GM13977 (cell line): ENCODE measurements around the gene HCK.
"Not testable (repeated sequence)": the region's sequence is repeated elsewhere in the genome, so short reads cannot be mapped to it uniquely, and the experiment has no call there.

Source experiments
- DNase-seq: peaks from one replicate; pipeline ENCODE4 v3.0.0; 2012; ENCODE audit warnings: low spot score
- in situ Hi-C: fragments of 300-500 bp; cut with MboI; formaldehyde crosslinking; loops from one replicate; pipeline ENCODE4 v1.12.0; 2022; ENCODE audit warnings: low sequenced_read_pairs, low pct_unique_long_range_greater_than_20kb, mixed read lengths, inconsistent platforms; ENCODE audit not compliant: unreplicated experiment
- TF ChIP-seq, protein P1 (sequence below): IDR thresholded peaks from 2 replicates; pipeline ENCODE4 v1.5.1; 2012; ENCODE audit warnings: mild to moderate bottlenecking, control low read depth; ENCODE audit not compliant: insufficient read depth; ENCODE audit errors: extremely low read depth, missing control alignments

Gene HCK

DNA sequence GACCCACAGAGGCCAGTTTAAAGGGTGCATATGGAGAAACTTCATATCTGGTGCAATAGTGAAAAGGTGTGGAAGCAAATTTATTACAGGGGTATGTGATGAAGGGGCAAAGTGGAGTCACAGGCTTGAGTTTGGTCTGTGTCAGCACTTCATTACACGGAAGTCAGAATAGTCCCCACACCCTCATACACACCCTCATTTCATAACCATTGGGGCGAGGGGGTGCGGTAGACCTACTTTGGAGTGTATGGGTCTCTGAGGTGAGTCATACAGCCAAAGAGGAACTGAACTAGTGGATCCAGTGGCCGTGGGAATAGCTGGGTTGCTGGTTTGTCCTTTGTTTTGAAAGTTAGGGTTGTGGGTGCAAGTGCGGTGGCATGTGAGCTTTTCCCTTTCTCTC lies 60.8 kb downstream of the HCK start:
- DNase-seq = no peak

DNA sequence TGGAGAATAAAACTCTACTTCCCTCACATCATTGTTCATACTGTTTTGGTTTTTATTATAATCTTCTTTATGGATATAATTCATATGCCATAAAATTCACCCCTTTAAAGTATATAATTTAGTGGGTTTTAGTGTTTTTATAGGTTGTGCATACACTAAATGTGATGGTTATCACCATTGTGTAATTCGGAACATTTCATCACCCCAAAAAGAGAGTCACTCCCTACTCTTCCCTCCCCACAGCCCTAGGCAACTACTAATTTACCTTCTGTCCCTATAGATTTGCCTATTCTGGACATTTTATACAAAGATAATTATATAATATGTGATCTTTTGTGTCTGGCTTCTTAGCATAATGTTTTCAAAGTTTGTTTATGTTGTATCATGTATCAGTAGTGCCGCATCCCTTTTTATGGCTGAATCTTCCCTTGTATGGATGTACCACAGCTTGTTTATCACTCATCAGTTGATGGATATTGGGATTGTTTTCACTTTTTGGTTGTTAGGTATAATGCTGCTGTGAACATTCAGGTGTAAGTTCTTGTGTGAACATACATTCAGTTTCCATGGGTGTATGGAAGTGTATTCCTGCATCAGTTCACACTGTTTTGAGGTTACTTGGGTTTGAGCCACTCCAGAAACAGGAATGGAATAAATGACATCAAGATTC lies 61.7 kb downstream of the HCK start:
- in situ Hi-C loops = no loop called here
- TF ChIP-seq, protein P1, sequence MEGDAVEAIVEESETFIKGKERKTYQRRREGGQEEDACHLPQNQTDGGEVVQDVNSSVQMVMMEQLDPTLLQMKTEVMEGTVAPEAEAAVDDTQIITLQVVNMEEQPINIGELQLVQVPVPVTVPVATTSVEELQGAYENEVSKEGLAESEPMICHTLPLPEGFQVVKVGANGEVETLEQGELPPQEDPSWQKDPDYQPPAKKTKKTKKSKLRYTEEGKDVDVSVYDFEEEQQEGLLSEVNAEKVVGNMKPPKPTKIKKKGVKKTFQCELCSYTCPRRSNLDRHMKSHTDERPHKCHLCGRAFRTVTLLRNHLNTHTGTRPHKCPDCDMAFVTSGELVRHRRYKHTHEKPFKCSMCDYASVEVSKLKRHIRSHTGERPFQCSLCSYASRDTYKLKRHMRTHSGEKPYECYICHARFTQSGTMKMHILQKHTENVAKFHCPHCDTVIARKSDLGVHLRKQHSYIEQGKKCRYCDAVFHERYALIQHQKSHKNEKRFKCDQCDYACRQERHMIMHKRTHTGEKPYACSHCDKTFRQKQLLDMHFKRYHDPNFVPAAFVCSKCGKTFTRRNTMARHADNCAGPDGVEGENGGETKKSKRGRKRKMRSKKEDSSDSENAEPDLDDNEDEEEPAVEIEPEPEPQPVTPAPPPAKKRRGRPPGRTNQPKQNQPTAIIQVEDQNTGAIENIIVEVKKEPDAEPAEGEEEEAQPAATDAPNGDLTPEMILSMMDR = no peak
- no peak for DNase-seq

More for the DNA sequence above, 60.8 kb downstream of the HCK start:
- in situ Hi-C loops = no loop called here
- TF ChIP-seq, protein P1 = no peak

DNA sequence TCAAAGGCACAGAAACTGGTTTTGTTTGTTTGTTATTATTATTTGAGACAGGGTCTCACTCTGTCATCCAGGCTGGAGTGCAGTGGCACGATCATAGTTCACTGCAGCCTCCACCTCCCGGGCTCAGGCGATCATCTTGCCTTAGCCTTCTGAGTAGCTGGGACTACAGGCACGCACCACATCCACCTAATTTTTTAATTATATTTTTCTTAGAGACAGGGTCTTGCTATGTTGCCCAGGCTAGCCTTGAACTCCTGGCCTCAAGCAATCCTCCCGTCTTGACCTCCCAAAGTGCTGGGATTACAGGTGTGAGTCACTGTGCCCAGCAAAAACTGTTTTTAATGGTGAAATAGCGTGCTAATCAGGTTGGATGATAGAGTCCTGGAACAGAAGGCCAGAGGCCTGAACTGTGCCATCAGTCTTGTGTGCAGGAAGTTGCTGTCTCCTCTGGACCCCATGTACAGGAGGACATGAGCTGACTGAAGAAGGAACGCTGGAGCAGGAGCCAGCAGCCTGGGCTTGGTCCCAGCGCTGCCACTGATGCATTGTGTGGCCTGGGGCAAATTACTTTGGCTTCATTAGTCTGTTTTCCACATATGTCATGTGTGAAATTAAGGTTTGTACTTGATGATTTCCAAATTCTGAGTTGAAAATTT lies 62.4 kb downstream of the HCK start:
- TF ChIP-seq, protein P1 = no peak
- DNase-seq = no peak
- in situ Hi-C loops = no loop called here

DNA sequence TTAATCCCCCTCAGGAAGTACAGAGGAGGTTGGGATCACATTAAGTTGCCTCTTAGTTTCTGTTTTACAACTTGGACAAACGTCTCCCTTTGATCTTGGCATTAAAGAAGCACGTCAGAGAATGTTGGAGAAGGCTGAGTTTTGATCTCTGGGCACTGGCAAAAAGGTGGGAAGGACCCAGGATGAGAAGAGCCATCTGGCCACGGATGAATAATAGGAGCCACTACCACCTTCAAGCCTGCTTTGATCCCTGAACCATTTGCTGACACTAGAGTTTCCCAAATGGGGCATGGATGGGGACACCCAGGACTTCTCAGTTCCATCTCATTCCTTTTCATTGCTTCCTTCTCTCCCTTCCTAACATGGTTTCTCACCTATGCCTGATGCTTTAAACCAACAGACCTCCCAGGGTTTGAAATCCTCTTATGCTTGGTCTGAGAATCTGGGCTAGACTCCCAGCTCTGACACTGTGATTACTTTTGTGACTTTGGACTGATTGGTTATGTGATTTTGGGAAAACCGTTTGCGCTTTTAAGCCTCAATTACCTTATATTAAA lies 63.2 kb downstream of the HCK start:
- no peak for DNase-seq
- TF ChIP-seq, protein P1 = no peak
- in situ Hi-C loops = no loop called here

DNA sequence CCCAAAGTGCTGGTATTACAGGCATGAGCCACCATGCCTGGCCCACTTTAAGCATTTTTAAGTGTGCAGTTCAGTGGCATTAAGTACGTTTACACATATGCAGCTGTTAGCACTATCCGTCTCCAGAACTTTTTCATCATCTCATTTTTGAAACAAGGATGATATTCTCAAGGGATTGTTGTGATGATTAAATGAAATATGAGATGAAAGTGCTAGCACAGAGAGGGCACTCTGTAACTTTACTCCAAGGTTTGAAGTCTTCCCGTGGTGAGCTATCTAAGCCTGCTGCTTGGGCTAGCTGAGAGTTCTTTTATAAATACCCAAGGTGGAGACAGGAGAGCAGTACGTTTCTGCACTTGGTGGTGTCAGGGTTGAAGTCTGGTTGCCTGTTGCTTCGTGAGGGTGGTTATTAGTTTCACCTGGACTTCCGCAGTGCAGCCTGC lies 64.1 kb downstream of the HCK start:
- no peak for DNase-seq
- TF ChIP-seq, protein P1 = no peak
- in situ Hi-C loops = no loop called here

DNA sequence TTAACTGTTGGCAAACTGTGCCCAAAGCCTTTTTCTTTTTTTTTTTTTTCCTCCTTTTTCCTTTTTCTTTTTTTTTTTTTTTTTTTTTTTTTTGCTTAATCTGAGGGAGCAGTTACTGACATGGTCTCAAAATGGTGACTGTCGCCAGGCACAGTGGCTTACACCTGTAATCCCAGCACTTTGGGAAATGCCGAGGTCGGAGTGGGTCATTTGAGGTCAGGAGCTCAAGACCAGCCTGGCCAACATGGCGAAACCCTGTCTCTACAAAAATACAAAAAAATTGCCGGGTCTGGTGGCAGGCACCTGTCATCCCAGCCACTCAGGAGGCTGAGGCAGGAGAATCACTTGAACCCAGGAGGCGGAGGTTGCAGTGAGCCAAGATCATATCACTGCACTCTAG lies 64.8 kb downstream of the HCK start:
- DNase-seq, in situ Hi-C loops: not testable (repeated sequence)

DNA sequence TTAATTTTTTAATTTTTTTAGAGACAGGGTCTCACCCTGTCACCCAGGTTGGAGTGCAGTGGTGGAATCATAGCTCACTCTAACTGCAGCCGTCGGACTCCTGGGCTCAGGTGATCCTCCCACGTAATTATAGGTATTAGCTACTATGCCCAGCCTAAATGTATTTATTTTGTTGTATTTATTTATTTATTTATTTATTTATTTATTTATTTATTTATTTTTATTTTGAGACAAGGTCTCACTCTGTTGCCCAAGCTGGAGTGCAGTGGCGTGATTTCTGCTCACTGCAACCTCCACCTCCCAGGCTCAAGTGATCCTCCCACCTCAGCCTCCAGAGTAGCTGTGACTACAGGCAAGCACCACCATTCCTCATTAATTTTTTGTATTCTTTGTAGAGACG lies 66.4 kb downstream of the HCK start:
- DNase-seq, in situ Hi-C loops: not testable (repeated sequence)
